ENCODE data around the gene GPRC5C. TPM values are rescaled to one million over a fixed set of nuclear protein-coding genes. Genes with fewer than 3 reads are reported as not detected.

GPRC5C gene
- total and polyA plus RNA-seq, 2 experiments from 2014 or later = 106 to 114 TPM

GRCh38 chr17:74448756-74449155 is 16.9 kb downstream of the GPRC5C start:
- H3K4me1 ChIP-seq (ENCODE audit: low read depth) = peaks cover 10% of the 10 kb centered on the region
- no peak overlapping the region for H3K27ac ChIP-seq
- no peak for TF ChIP-seq CTCF (IDR thresholded peaks at IDR 0.05; ENCODE audit: low read depth, low read length)
- H3K9me3 ChIP-seq (ENCODE audit: low read depth) = no peaks in the 10 kb centered on the region
- peaks cover 11% of the 10 kb centered on the region for H3K36me3 ChIP-seq
- H3K4me3 ChIP-seq = no peak overlapping the region
- no peaks in the 10 kb centered on the region for H3K27me3 ChIP-seq
- DNase-seq (ENCODE audit: low read depth in 1 of 2, low spot score in 1 of 2) = no peak

- no peak overlapping the region for H3K4me3 ChIP-seq
- no peaks in the 10 kb centered on the region for H3K9me3 ChIP-seq (ENCODE audit: low read depth)
- H3K27ac ChIP-seq = no peak overlapping the region
- no peak for DNase-seq (ENCODE audit: low read depth in 1 of 2, low spot score in 1 of 2)
- H3K27me3 ChIP-seq = no peaks in the 10 kb centered on the region
- peaks cover 6% of the 10 kb centered on the region for H3K4me1 ChIP-seq (ENCODE audit: low read depth)
- peaks cover 7% of the 10 kb centered on the region for H3K36me3 ChIP-seq
- no peak for TF ChIP-seq CTCF (IDR thresholded peaks at IDR 0.05; ENCODE audit: low read depth, low read length)
Observed at GRCh38 chr17:74449306-74449705, 17.4 kb downstream of the GPRC5C start.

GRCh38 chr17:74449773-74450172 is 17.9 kb downstream of the GPRC5C start:
- Histone ChIP-seq H3K27ac (no peak overlapping the region), H3K27me3 (no peaks in the 10 kb centered on the region), H3K4me1 (ENCODE audit: low read depth) (peaks cover 7% of the 10 kb centered on the region), H3K36me3 (peaks cover 7% of the 10 kb centered on the region), H3K9me3 (ENCODE audit: low read depth) (no peaks in the 10 kb centered on the region), H3K4me3 (no peak overlapping the region)
- no peak for DNase-seq (ENCODE audit: low read depth in 1 of 2, low spot score in 1 of 2)
- TF ChIP-seq CTCF (IDR thresholded peaks at IDR 0.05; ENCODE audit: low read depth, low read length) = no peak

- H3K27ac ChIP-seq = no peak overlapping the region
- H3K27me3 ChIP-seq = no peaks in the 10 kb centered on the region
- peaks cover 8% of the 10 kb centered on the region for H3K4me1 ChIP-seq (ENCODE audit: low read depth)
- H3K4me3 ChIP-seq = no peak overlapping the region
- no peaks in the 10 kb centered on the region for H3K9me3 ChIP-seq (ENCODE audit: low read depth)
- DNase-seq (ENCODE audit: low read depth in 1 of 2, low spot score in 1 of 2) = no peak
- H3K36me3 ChIP-seq = peaks cover 7% of the 10 kb centered on the region
- TF ChIP-seq CTCF (IDR thresholded peaks at IDR 0.05; ENCODE audit: low read depth, low read length) = no peak
Observed at GRCh38 chr17:74450231-74450630, 18.3 kb downstream of the GPRC5C start.

GRCh38 chr17:74450925-74451403 is 19.1 kb downstream of the GPRC5C start:
- no peak overlapping the region for H3K27ac ChIP-seq
- H3K27me3 ChIP-seq = no peaks in the 10 kb centered on the region
- no peak for DNase-seq (ENCODE audit: low read depth in 1 of 2, low spot score in 1 of 2)
- H3K4me3 ChIP-seq = no peak overlapping the region
- H3K4me1 ChIP-seq (ENCODE audit: low read depth) = peaks cover 8% of the 10 kb centered on the region
- TF ChIP-seq CTCF (IDR thresholded peaks at IDR 0.05; ENCODE audit: low read depth, low read length) = no peak
- H3K9me3 ChIP-seq (ENCODE audit: low read depth) = no peaks in the 10 kb centered on the region
- peaks cover 7% of the 10 kb centered on the region for H3K36me3 ChIP-seq

- DNase-seq (ENCODE audit: low read depth in 1 of 2, low spot score in 1 of 2) = no peak
- H3K9me3 ChIP-seq (ENCODE audit: low read depth) = no peaks in the 10 kb centered on the region
- TF ChIP-seq CTCF (IDR thresholded peaks at IDR 0.05; ENCODE audit: low read depth, low read length) = no peak
- H3K4me1 ChIP-seq (ENCODE audit: low read depth) = peaks cover 8% of the 10 kb centered on the region
- H3K36me3 ChIP-seq = peaks cover 7% of the 10 kb centered on the region
- H3K27me3 ChIP-seq = no peaks in the 10 kb centered on the region
- H3K27ac ChIP-seq = no peak overlapping the region
- H3K4me3 ChIP-seq = no peak overlapping the region
Observed at GRCh38 chr17:74451557-74451956, 19.7 kb downstream of the GPRC5C start.

Data from cardiac muscle cell (in vitro differentiated cells and primary cell).